Right cardiac atrium (tissue), 5 donors: ENCODE measurements around the gene PHACTR4. TPM values are rescaled to one million over a fixed set of nuclear protein-coding genes. Genes with fewer than 3 reads are reported as not detected.

Source experiments
- ATAC-seq, 2 donors: fragments of 200-7000 bp; cut with Tn5 transposase; one replicate each; pipeline versions ENCODE4 v1.8.0 to v1.9.1; 2020; ENCODE audit warnings: moderate library complexity in 2 of 2, mild to moderate bottlenecking in 1 of 2
- DNase-seq, 3 donors: peaks; one replicate each; pipeline ENCODE4 v3.0.0-alpha.2; 2020
- H3K27ac ChIP-seq: one replicate; pipeline ENCODE4 v1.5.1; 2013; ENCODE audit warnings: mild to moderate bottlenecking, low read length, control low read depth, moderate library complexity
- H3K27me3 ChIP-seq: one replicate; pipeline ENCODE4 v1.6.1; 2013; ENCODE audit not compliant: control insufficient read depth, insufficient read depth
- H3K4me1 ChIP-seq: one replicate; pipeline ENCODE4 v1.6.1; 2013; ENCODE audit warnings: low read length; ENCODE audit not compliant: control insufficient read depth, insufficient read depth
- H3K4me3 ChIP-seq: one replicate; pipeline ENCODE4 v1.5.1; 2013; ENCODE audit warnings: low read length, control low read depth
- H3K9me3 ChIP-seq: one replicate; pipeline ENCODE4 v1.6.1; 2013; ENCODE audit warnings: low read length; ENCODE audit not compliant: control insufficient read depth
- WGBS: extraction: QIAGEN DNeasy Blood & Tissue Kit; methylation state at CpG from one replicate; pipeline ENCODE4 v1.1.7; 2013; 5-methylcytosine and 5-hydroxymethylcytosine counted together
- intact Hi-C, 4 donors: fragments of 100-400 bp; cut with DNase I; formaldehyde crosslinking; loops; one replicate each; pipeline versions ENCODE4 v1.11.0 to v1.14.0; 2022 to 2023
- polyA plus RNA-seq: library from polyadenylated mRNA; stranded (reverse); fragments of 200-250 nt; gene quantifications from one replicate; pipeline ENCODE4 v1.2.3, GENCODE V29; 2013
- total RNA-seq, 4 donors: library from RNA; stranded (reverse); fragmentation: NEBNext Ultra II Directional; extraction: Animal tissue kit (Norgen Biotek cat#: 25700); gene quantifications; one replicate each; pipeline ENCODE4 v1.2.1, GENCODE V29; 2021
- donor health status: healthy with polysubstance abuse.
- donor health status: DM: no; HTN: yes; CAD: no.
- donor health status: DM: no; HTN: no; CAD: no.
- donor health status: DM: no; HTN: yes; CAD: no; lungs with severe emphysema.
- donor health status: DM: yes; HTN: yes; CAD: no.

PHACTR4 gene
- total and polyA plus RNA-seq, 5 donors = 15.9 to 27.4 (median 21.4) TPM

GRCh38 chr1:28548318-28548717 lies 178.8 kb downstream of the PHACTR4 start:
- H3K27ac ChIP-seq = no peak overlapping the region
- WGBS = 87% methylated on average over 3 of the region's 3 CpGs
- no peaks in the 10 kb centered on the region for H3K9me3 ChIP-seq
- intact Hi-C loops = no loop called here
- no peaks in the 10 kb centered on the region for H3K4me1 ChIP-seq
- no peak for DNase-seq
- ATAC-seq = no peak
- no peaks in the 10 kb centered on the region for H3K27me3 ChIP-seq
- no peak overlapping the region for H3K4me3 ChIP-seq

Other genes with a start within 250 kb of the PHACTR4 start
- gene PTAFR, start 193.1 kb upstream of the PHACTR4 start, total RNA-seq = 1 to 10 TPM; 2.0 to 3.6 (median 3.0) TPM
- 0.52 TPM for gene PTAFR, start 193.1 kb upstream of the PHACTR4 start, polyA plus RNA-seq
- gene DNAJC8, start 136.7 kb upstream of the PHACTR4 start, total RNA-seq = 10 to 100 TPM; 63.4 to 71.6 (median 64.1) TPM
- gene DNAJC8, start 136.7 kb upstream of the PHACTR4 start, polyA plus RNA-seq = 78.3 TPM
- 100 to 1,000 TPM; 244 to 514 (median 404) TPM for gene ATP5IF1, start 133.6 kb upstream of the PHACTR4 start, total RNA-seq
- gene ATP5IF1, start 133.6 kb upstream of the PHACTR4 start, polyA plus RNA-seq = 1,557 TPM
- gene SESN2, start 110.2 kb upstream of the PHACTR4 start, total RNA-seq = 1 to 10 TPM; 3.4 to 3.8 (median 3.6) TPM
- 3.1 TPM for gene SESN2, start 110.2 kb upstream of the PHACTR4 start, polyA plus RNA-seq
- 10 to 100 TPM in 3 of 4 donors, 1 to 10 TPM in 1; 8.1 to 12.5 (median 11.2) TPM for gene MED18, start 40.7 kb upstream of the PHACTR4 start, total RNA-seq
- 11.9 TPM for gene MED18, start 40.7 kb upstream of the PHACTR4 start, polyA plus RNA-seq
- gene RCC1, start 136.3 kb downstream of the PHACTR4 start, total RNA-seq = 1 to 10 TPM; 4.4 to 8.3 (median 6.7) TPM
- 4.1 TPM for gene RCC1, start 136.3 kb downstream of the PHACTR4 start, polyA plus RNA-seq
- gene TRNAU1AP, start 183.3 kb downstream of the PHACTR4 start, total RNA-seq = 10 to 100 TPM; 13.4 to 19.0 (median 16.1) TPM
- 17.0 TPM for gene TRNAU1AP, start 183.3 kb downstream of the PHACTR4 start, polyA plus RNA-seq
- 1 to 10 TPM; 1.3 to 1.8 (median 1.4) TPM for gene RAB42, start 222.5 kb downstream of the PHACTR4 start, total RNA-seq
- gene RAB42, start 222.5 kb downstream of the PHACTR4 start, polyA plus RNA-seq = 0.59 TPM